Mesothelial cell of epicardium (in vitro differentiated cells): Measurements from ENCODE around the gene CEP170. TPM values are rescaled to one million over a fixed set of nuclear protein-coding genes. Genes with fewer than 3 reads are reported as not detected.

Experiments used
- DNase-seq, 2 experiments: peaks; one replicate each; pipeline ENCODE4 v3.0.0; 2021; ENCODE audit warnings: low spot score in 2 of 2; ENCODE audit not compliant: unreplicated experiment in 2 of 2
- H3K27ac Mint-ChIP-seq: 2 replicates; pipeline ENCODE4 v1.8.0; 2021; ENCODE audit warnings: mixed read lengths
- H3K27me3 Mint-ChIP-seq: 2 replicates; pipeline ENCODE4 v1.8.0; 2021; ENCODE audit warnings: low read depth, mixed read lengths
- H3K36me3 Mint-ChIP-seq: 2 replicates; pipeline ENCODE4 v1.8.0; 2021; ENCODE audit warnings: mixed read lengths
- H3K4me1 Mint-ChIP-seq: 2 replicates; pipeline ENCODE4 v1.8.0; 2021; ENCODE audit warnings: mixed read lengths
- H3K4me3 Mint-ChIP-seq: 2 replicates; pipeline ENCODE4 v1.8.0; 2021; ENCODE audit warnings: mild to moderate bottlenecking, moderate library complexity, mixed read lengths
- H3K9me3 Mint-ChIP-seq: 2 replicates; pipeline ENCODE4 v1.8.0; 2021; ENCODE audit warnings: mixed read lengths
- CTCF ChIP-seq: fragments of 200-600 bp; sonication (generic); IDR thresholded peaks from one replicate; pipeline ENCODE4 v1.5.0; 2021; ENCODE audit warnings: antibody characterized with exemption; ENCODE audit not compliant: unreplicated experiment
- total RNA-seq: library from RNA; stranded (reverse); gene quantifications from 3 replicates; pipeline ENCODE4 v1.2.1, GENCODE V29; 2021

The CEP170 gene
- total RNA-seq, 1 donor from 2014 or later = 129 TPM

DNA sequence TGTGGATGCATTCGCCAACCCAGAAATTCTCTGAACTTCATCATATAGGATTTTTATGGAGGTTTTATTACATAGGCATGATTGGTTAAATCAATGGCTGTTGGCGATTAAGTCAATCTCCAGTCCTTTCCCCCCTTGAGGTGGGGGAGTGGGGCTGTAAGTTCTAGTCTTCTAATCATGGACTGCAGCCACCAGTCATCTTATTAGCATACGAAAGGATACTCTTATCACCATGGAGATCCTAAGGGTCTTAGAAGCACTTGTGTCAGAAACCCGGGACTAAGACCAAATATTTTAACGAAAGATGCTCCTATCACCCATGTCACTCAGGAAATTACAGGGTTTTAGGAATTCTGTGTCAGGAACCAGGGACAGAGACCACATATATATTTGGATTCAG, 37.0 kb upstream of the CEP170 start:
- no peak for TF ChIP-seq CTCF
- no peak for DNase-seq
- Mint-ChIP-seq H3K4me1 (no peaks in the 10 kb centered on the region), H3K9me3 (peaks cover 26% of the 10 kb centered on the region), H3K27me3 (no peaks in the 10 kb centered on the region), H3K36me3 (peaks cover 73% of the 10 kb centered on the region), H3K27ac (no peak overlapping the region), H3K4me3 (no peak overlapping the region)

DNA sequence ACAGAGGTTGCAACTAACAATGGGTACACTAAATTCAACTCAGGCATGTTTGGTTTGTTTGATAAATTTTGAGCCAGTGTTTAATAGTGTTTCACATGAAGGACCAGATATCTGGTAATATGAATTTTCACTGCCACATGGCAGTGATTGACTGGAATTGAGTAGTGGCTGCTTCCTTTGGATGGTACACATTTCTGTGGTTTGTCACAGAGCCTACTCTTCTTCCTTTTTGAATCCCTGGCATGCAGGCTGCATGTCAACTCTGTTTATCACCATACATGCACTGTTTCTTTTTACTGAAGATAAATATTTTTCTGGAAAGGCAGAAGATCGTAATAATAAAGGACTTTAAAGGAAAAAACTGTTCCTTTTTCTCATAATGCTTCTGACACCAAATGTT, 36.2 kb upstream of the CEP170 start:
- H3K36me3 Mint-ChIP-seq = peaks cover 67% of the 10 kb centered on the region

GRCh38 chr1:243288062-243288461, 33.0 kb upstream of the CEP170 start:
- Mint-ChIP-seq H3K4me1 (peaks cover 21% of the 10 kb centered on the region), H3K9me3 (peaks cover 12% of the 10 kb centered on the region), H3K27me3 (no peaks in the 10 kb centered on the region), H3K4me3 (no peak overlapping the region), H3K27ac (no peak overlapping the region), H3K36me3 (peaks cover 53% of the 10 kb centered on the region)
- no peak for TF ChIP-seq CTCF
- DNase-seq = no peak

More for the DNA sequence above, 36.2 kb upstream of the CEP170 start:
- TF ChIP-seq CTCF = no peak
- H3K4me3 Mint-ChIP-seq = no peak overlapping the region
- DNase-seq = no peak
- H3K27ac Mint-ChIP-seq = no peak overlapping the region
- H3K9me3 Mint-ChIP-seq = peaks cover 22% of the 10 kb centered on the region
- H3K4me1 Mint-ChIP-seq = peaks cover 1% of the 10 kb centered on the region
- no peaks in the 10 kb centered on the region for H3K27me3 Mint-ChIP-seq

- Mint-ChIP-seq H3K4me1 (peaks cover 21% of the 10 kb centered on the region), H3K9me3 (peaks cover 11% of the 10 kb centered on the region), H3K27me3 (no peaks in the 10 kb centered on the region)
These were observed 32.6 kb upstream of the CEP170 start for GRCh38 chr1:243287652-243288051.

DNA sequence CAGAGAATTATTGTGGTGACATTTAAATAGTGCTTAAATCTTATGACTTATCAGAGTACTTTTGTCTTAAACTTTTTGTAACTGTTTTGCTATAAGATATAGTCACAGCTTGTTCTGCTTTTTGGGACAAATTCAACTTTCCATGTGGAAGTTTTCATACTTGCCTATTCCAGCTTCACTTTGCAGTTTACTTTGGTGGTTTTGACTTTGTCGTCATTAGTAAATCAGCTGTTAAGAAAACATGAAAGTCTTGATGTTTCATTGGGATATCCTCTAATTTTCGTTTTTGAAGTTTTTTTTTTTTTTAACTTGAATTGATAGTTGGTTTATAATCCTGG, 32.0 kb upstream of the CEP170 start:
- no peak for DNase-seq
- Mint-ChIP-seq H3K4me3 (no peak overlapping the region), H3K36me3 (peaks cover 52% of the 10 kb centered on the region), H3K4me1 (peaks cover 21% of the 10 kb centered on the region), H3K27ac (peak overlapping the region; percentile 5), H3K9me3 (peaks cover 14% of the 10 kb centered on the region), H3K27me3 (no peaks in the 10 kb centered on the region)
- TF ChIP-seq CTCF = no peak

More at GRCh38 chr1:243287652-243288051, 32.6 kb upstream of the CEP170 start:
- DNase-seq = no peak
- TF ChIP-seq CTCF = no peak
- no peak overlapping the region for H3K4me3 Mint-ChIP-seq
- peak overlapping the region; percentile 5 for H3K27ac Mint-ChIP-seq
- H3K36me3 Mint-ChIP-seq = peaks cover 51% of the 10 kb centered on the region
